ENCODE results near the gene IL4I1. TPM values are rescaled to one million over a fixed set of nuclear protein-coding genes. Genes with fewer than 3 reads are reported as not detected.
A peak's percentile ranks its signal among the peaks of the same experiment; 100 is the strongest.

IL4I1 gene
- total and polyA plus RNA-seq, 4 donors, result 0.08 to 0.75 (median 0.23) TPM

- no peak for DNase-seq (ENCODE audit: low spot score)
- Histone ChIP-seq H3K36me3 (ENCODE audit: control insufficient read depth in 4 of 4, insufficient read depth in 3 of 4, low read depth in 1 of 4, low read length in 3 of 4) (peaks cover 3 to 17% (median 7%) of the 10 kb centered on the region in 4 donors), H3K27me3 (ENCODE audit: control insufficient read depth in 4 of 4, insufficient read depth in 4 of 4, low read length in 3 of 4) (no peaks in the 10 kb centered on the region), H3K4me3 (ENCODE audit: low read depth in 1 of 3, low read length in 3 of 3) (no peak overlapping the region), H3K9me3 (ENCODE audit: control insufficient read depth in 4 of 4, low read length in 3 of 4) (no peaks in the 10 kb centered on the region), H3K27ac (ENCODE audit: low read depth in 1 of 2, low read length in 2 of 2) (peak overlapping the region; percentile 56 to 64), H3K4me1 (ENCODE audit: control insufficient read depth in 4 of 4, insufficient read depth in 4 of 4, low read length in 3 of 4) (peaks cover 2 to 28% (median 14%) of the 10 kb centered on the region in 4 donors), H3K9ac (ENCODE audit: low read depth in 1 of 2, low read length in 2 of 2) (no peak overlapping the region)
- WGBS, result 65% methylated on average over 8 of the region's 8 CpGs
- TF ChIP-seq RXRA (IDR thresholded peaks at IDR 0.05), result peak; percentile 16 to 23
- peak in 1 of 2 donors; percentile 11 for TF ChIP-seq JUND (IDR thresholded peaks at IDR 0.05)
- TF ChIP-seq ZBTB33 (IDR thresholded peaks at IDR 0.05), result no peak
Measured at GRCh38 chr19:49933643-49934042, 37.0 kb upstream of the IL4I1 start.

GRCh38 chr19:49932731-49933131, 36.0 kb upstream of the IL4I1 start:
- peak overlapping the region in 2 of 3 donors; percentile 21 to 97 for H3K4me3 ChIP-seq (ENCODE audit: low read depth in 1 of 3, low read length in 3 of 3)
- peaks cover 3 to 17% (median 7%) of the 10 kb centered on the region in 4 donors for H3K36me3 ChIP-seq (ENCODE audit: control insufficient read depth in 4 of 4, insufficient read depth in 3 of 4, low read depth in 1 of 4, low read length in 3 of 4)
- WGBS, result 74% methylated on average over 25 of the region's 25 CpGs
- peak overlapping the region in 1 of 2 donors; percentile 64 for H3K27ac ChIP-seq (ENCODE audit: low read depth in 1 of 2, low read length in 2 of 2)
- H3K27me3 ChIP-seq (ENCODE audit: control insufficient read depth in 4 of 4, insufficient read depth in 4 of 4, low read length in 3 of 4), result no peaks in the 10 kb centered on the region
- H3K9me3 ChIP-seq (ENCODE audit: control insufficient read depth in 4 of 4, low read length in 3 of 4), result no peaks in the 10 kb centered on the region
- DNase-seq (ENCODE audit: low spot score), result no peak
- no peak overlapping the region for H3K9ac ChIP-seq (ENCODE audit: low read depth in 1 of 2, low read length in 2 of 2)
- H3K4me1 ChIP-seq (ENCODE audit: control insufficient read depth in 4 of 4, insufficient read depth in 4 of 4, low read length in 3 of 4), result peaks cover 5 to 29% (median 17%) of the 10 kb centered on the region in 4 donors
- TF ChIP-seq TAF1 (conservative IDR thresholded peaks at IDR 0.05), result no peak

- peak overlapping the region; percentile 15 to 97 (median 92) for H3K4me3 ChIP-seq (ENCODE audit: low read depth in 1 of 3, low read length in 3 of 3)
- no peak for DNase-seq (ENCODE audit: low spot score)
- peaks cover 6 to 32% (median 17%) of the 10 kb centered on the region in 4 donors for H3K4me1 ChIP-seq (ENCODE audit: control insufficient read depth in 4 of 4, insufficient read depth in 4 of 4, low read length in 3 of 4)
- 85% methylated on average over 5 of the region's 5 CpGs for WGBS
- H3K27me3 ChIP-seq (ENCODE audit: control insufficient read depth in 4 of 4, insufficient read depth in 4 of 4, low read length in 3 of 4), result no peaks in the 10 kb centered on the region
- H3K9me3 ChIP-seq (ENCODE audit: control insufficient read depth in 4 of 4, low read length in 3 of 4), result no peaks in the 10 kb centered on the region
- H3K36me3 ChIP-seq (ENCODE audit: control insufficient read depth in 4 of 4, insufficient read depth in 3 of 4, low read depth in 1 of 4, low read length in 3 of 4), result peaks cover 3 to 17% (median 7%) of the 10 kb centered on the region in 4 donors
- no peak overlapping the region for H3K9ac ChIP-seq (ENCODE audit: low read depth in 1 of 2, low read length in 2 of 2)
- H3K27ac ChIP-seq (ENCODE audit: low read depth in 1 of 2, low read length in 2 of 2), result peak overlapping the region in 1 of 2 donors; percentile 6
- TF ChIP-seq ZBTB33 (IDR thresholded peaks at IDR 0.05), result no peak
- TF ChIP-seq YY1 (IDR thresholded peaks at IDR 0.05), result no peak
- TF ChIP-seq RXRA (IDR thresholded peaks at IDR 0.05), result no peak
- TF ChIP-seq MAX (IDR thresholded peaks at IDR 0.05), result no peak
- no peak for TF ChIP-seq HNF4A (conservative IDR thresholded peaks at IDR 0.05)
- no peak for TF ChIP-seq HNF4G (IDR thresholded peaks at IDR 0.05)
- TF ChIP-seq TAF1 (conservative IDR thresholded peaks at IDR 0.05), result no peak
- TF ChIP-seq JUND (IDR thresholded peaks at IDR 0.05), result no peak
- TF ChIP-seq REST (IDR thresholded peaks at IDR 0.05), result no peak
- no peak for TF ChIP-seq NR2F2 (IDR thresholded peaks at IDR 0.05)
- TF ChIP-seq RAD21 (IDR thresholded peaks at IDR 0.05), result no peak
- TF ChIP-seq FOXA1 (IDR thresholded peaks at IDR 0.05), result no peak
- no peak for TF ChIP-seq CTCF (IDR thresholded peaks at IDR 0.05; ENCODE audit: low read depth, low read length, missing input control)
- TF ChIP-seq FOXA2 (IDR thresholded peaks at IDR 0.05), result no peak
- no peak for TF ChIP-seq EGR1 (IDR thresholded peaks at IDR 0.05; ENCODE audit: low read depth in 2 of 2)
- no peak for TF ChIP-seq ATF3 (IDR thresholded peaks at IDR 0.05)
Measured at GRCh38 chr19:49932041-49932451, 35.4 kb upstream of the IL4I1 start.

All from liver (tissue), 9 donors.